22Rv1 (cell line): ENCODE data around the gene EPS8L2.
A peak's percentile ranks its signal among the peaks of the same experiment; 100 is the strongest.

ENCODE experiments used
- CTCF ChIP-seq: fragments of 450-650 bp; IDR thresholded peaks from 2 replicates; pipeline ENCODE4 v1.5.1; 2017; ENCODE audit warnings: mild to moderate bottlenecking
- ZFX ChIP-seq: fragments of 450-650 bp; IDR thresholded peaks from 2 replicates; pipeline ENCODE4 v1.6.1; 2017; ENCODE audit warnings: antibody characterized with exemption, borderline replicate concordance

- TF ChIP-seq CTCF (peak; percentile 81), ZFX (no peak)
Measured at GRCh38 chr11:765025-765801, 59.2 kb downstream of the EPS8L2 start.
